ENCODE data around the gene OPTC.
"Not testable (repeated sequence)": the region's sequence is repeated elsewhere in the genome, so short reads cannot be mapped to it uniquely, and the experiment has no call there.

OPTC gene

DNA sequence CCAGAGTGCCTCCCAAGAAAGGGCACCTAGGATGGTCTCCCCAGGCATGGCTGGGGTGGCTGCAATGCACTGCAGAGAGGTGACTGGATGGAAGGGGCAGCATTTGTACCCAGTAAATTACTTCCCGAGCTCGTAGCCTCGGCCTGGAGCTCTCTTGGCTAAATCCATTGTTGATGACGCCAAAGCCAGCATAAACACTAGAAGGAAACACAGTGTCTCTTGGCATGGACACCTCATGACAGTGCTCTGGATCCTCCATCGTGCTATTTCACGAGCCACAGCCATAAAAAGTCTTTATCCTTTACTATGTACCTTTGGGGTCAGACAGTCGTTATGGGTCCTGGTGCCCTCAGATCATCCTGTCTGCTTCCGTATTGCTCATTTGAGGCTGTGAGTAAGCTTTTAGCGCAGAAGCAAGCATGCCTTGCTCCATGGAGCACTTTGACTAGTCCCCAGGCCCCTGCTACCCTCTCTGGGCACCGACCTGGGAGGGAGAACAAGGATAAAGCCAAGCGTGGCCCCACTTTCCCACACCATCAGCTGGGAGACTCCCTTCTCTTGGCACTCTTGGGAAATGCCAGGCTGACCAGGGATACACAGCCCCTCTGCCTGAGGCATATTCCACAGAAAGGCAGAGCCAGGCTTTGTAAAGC lies 28.7 kb upstream of the OPTC start:
- DNase-seq (ENCODE audit: low read depth in 2 of 2), result no peak

DNA sequence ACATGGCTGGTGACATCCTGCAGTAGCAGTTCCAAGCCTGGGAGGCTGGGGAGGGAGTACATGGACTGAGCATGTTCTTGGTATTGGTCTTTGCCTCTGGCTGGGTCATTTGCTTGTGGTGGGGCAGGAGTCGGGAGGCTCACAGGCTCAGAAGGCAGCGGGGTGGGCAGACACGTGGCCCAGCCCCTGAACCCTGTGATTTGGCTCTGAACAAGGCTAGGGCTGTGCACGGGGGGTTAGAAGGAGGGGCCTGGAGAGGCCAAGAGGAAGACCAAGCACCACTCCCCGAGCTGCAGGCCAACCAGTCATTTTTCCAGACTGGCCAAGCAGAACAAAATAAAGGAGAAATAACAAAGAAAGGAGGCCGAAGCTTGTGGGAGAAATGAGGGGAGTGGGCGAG lies 28.0 kb upstream of the OPTC start:
- DNase-seq (ENCODE audit: low read depth in 2 of 2), result no peak

DNA sequence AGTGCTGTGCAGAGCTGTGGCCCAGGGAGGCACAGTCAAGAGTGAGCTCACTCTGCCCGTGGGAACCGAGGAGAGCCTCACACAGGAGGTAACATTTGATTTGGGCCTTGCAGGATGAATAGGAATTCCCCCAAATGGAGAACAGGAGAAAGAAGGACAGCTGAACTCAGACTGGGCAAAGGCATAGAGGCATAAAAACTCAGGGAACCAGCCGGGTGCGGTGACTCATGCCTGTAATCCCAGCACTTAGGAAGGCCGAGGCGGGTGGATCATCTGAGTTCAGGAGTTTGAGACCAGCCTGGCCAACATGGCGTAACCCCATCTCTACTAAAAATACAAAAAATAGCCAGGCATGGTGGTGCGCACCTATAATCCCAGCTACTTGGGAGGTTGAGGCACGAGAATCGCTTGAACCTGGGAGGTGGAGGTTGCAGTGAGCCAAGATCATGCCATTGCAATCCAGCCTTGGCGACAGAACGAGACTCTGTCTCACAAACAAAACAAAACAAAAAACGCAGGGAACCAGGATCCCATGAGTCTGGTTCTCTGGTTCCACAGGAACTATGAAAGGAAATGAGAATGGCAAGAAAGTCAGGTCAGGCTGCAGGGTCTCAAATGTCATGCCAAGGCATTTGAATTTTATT lies 26.9 kb upstream of the OPTC start:
- not testable (repeated sequence) for DNase-seq (ENCODE audit: low read depth in 2 of 2)

DNA sequence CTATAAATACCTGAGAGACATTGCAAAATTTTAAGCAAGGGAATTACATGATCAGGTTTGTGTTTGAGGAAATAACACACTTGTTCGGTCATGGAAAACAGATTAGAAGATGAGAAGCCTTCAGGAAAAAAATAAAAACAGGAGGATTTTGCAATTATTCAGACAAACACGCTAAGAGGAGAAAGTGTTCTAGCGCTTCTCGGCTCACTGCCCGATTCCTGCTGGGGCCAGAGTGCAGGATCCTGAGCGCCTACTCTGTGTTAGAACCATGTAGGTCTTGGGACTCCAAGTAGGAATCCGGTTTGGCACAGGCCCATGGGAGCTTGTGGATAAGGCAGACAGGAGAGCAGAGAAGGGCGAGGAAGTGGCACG lies 26.4 kb upstream of the OPTC start:
- no peak for DNase-seq (ENCODE audit: low read depth in 2 of 2)

DNA sequence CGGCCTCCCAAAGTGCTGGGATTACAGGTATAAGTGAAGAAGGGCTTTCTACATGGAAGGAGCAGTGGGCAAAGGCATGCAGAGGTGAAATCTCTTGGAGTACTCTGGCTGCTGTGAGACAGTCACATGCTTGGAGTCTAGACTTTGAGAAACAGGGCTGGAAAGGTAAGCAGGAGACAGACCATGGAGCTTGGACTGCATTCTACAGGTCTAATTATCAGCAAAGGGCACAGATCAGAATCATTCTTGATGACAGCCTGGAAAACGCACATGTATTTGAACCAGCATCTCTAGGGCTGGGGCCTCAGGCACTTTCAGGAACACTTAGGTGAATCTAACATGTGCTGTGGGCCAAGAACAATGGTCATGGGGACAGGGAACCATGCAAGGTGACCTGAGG lies 25.6 kb upstream of the OPTC start:
- no peak for DNase-seq (ENCODE audit: low read depth in 2 of 2)

DNA sequence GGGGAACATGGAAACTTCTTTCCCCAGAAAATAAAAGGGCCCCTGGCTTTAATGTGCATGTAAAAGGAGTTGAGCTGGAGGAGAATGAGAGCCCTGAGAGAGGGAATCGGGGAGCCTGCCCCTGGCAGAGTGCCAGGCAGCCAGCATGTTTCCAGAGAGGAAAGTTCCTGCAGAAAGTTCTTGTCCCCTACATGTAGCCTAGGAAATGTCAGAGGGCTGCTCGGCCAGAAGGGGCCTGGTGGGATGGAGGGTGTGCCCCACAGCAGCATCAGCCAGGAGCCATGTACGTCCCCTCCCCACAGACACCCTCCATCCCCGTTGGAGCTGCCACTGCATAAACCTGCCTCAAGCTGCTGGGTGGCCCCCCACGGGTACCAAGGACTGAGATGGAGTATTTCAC lies 23.7 kb upstream of the OPTC start:
- DNase-seq (ENCODE audit: low read depth in 2 of 2), result no peak

DNA sequence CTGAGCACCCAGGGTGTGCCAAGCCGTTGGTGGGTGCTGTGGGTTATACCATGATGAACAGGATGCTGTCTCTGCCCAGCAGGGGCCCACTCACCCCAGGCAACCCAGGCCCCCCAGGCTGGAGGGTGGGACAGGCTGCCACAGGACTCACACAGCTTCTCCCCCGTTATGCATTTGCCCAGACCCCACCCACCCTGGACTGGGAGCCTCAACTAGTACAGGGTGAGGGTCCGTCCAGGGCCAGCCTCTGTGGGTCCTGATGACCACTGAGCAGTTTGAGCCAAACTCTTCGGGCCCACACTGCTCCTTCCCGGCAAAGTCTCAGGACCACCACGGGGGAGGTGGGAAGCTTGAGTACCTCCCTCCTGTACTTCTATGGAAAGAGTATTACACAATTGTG lies 22.1 kb upstream of the OPTC start:
- DNase-seq (ENCODE audit: low read depth in 2 of 2), result no peak

DNA sequence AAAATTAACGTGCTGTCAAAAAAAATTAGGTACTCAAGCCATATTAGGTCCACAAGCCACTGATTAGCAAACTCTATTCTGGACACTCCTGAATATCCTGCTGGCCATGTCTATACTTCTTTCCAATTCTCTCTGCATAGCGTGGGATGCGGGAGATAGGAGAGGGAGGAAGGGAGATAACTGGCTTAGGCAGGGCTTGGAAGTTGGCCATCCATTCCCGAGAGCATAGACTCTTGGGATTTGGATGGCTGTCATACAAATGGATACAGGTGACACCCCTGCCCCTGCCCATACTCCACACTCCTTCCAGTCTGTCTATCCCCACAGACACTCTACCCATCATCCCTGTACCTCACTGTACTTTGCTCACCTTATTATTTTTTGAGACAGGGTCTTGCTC lies 20.7 kb upstream of the OPTC start:
- no peak for DNase-seq (ENCODE audit: low read depth in 2 of 2)

DNA sequence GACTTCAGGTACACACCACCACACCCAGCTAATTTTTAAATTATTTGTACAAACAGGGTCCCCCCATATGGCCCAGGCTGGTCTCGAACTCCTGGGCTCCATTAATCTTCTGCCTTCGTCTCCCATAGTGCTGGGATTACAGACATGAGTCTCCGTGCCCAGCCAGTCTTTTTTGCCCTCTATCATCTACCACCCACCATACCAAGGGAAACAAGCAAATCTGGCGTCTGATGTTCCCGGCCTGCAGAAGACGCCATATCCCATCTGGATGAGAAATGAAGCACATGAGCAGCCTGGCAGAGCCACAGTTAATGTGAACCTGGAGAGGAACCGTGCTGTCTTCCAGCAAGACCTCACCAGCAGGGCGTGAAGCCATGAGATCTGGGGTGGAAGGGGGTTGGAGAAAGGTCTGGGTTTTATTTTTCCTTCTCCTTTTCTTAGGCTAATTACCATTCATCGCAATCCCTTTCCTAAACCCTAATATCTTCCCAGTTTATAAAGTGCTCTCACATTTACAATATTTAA lies 20.1 kb upstream of the OPTC start:
- DNase-seq (ENCODE audit: low read depth in 2 of 2), result no peak

DNA sequence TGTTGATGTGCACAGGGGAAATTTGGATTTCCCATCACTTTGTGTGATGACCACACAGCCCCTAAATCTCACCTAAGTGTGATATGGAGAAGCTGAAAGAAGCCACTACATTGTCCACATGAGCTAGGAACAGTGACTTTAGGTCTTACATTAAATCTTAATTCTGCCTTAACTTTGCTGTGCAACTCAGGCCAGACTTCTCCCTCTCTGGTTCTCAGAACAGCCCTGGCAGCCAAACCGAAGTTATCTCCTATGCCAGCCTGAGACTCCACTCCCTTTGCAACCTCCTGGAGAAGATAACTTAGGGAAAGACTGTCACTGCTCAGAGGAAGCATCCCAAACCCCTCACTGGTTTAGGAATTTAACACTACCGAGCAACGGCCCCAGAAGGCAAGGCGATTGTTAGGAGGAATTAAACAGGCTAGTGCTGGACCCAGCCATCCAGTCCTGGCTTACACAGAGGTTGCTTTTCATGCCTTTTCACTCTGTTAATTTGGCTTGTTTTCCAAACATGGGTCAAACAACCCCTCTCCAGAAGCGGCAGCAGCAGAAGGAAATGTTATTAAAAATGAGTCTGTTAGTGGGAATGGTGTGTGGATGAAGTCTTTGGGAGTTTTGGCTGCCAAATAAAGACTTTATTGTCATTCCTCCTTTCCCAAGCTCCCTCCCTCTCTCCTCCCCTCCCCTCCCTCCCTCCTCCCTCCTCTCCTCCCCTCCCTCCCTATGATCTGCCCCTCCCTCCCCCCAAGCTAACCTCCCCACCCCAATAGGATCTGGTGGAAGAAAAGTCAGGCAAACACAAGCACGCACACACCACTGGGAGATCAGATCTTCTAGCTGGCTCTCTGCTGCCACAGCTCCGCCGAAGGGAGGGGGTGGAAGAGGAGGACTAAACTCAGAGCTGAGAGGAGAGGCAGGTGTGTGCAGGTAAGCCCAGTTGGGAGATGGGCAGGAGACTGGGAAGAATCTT lies 18.7 kb upstream of the OPTC start, which contains the start of gene PRELP:
PRELP (plus strand) TSS at position 795 of the 970 bp plus-strand sequence. CDS start 7,379 bp downstream, outside the sequence.
- DNase-seq (ENCODE audit: low read depth in 2 of 2), result no peak

DNA sequence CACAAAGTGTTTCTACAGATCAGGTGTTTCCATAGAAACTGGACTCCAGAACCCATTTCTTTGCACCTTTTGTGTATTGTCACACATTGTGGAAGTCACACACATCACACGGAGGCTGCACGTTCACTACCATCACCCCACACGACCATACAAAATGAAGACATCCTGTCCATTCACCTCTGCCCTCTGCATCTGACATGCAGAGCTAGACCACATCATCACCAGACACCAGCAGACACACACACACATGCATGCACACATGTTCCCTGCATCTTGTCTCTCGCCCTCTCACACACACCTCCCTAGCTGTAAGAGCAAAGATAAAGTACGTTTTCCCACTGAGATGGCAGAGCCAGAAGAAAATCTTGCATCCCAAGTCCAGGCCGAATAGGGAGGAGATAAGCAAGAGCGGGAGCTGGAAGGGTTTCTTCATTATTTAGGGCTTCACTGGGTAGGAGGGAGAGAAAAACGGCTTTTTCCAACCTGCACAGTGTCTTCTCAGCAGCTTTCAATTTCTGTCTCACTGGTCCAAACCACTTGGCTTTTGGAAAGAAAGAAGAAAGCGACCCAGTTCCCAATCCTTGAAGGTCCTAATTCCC lies 17.6 kb upstream of the OPTC start:
- no peak for DNase-seq (ENCODE audit: low read depth in 2 of 2)

DNA sequence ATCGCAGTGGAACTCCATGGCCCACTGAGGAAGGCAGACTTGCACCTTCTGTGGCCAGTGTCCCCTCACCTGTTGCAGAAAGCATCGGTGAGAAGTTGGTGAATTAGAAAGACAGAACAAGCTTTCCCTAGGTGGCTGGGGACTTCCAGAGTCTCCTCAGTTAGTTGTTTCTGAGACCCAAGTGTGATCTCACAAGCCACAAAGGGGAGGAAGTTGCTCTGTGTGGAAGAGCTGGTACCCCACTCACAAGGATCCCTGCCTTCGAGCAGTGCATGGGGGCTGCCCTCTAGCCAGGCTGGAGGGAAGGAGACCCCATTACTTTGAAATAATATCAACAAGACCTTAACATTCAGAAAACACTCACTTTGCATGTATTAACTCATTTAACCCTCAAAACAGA lies 16.2 kb upstream of the OPTC start:
- DNase-seq (ENCODE audit: low read depth in 2 of 2), result no peak

DNA sequence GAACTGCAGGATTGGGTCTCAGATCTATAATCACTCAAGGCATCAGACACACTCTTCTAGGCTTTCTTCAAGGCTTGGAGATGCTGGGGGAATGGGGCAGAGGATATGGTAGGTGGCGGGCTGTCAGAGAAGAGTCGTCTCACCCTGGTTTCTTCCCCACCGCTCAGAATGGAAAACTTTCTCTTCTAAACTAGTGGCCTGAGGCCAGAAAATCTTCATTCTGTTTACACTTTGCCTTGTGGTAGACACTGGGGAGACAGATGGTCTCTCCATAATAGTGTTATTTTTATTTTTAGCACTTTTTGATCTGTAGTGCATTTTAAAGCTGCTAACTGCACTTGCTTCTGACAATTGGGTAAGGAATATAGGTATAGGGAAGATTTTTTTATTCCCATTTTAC lies 15.7 kb upstream of the OPTC start:
- no peak for DNase-seq (ENCODE audit: low read depth in 2 of 2)

DNA sequence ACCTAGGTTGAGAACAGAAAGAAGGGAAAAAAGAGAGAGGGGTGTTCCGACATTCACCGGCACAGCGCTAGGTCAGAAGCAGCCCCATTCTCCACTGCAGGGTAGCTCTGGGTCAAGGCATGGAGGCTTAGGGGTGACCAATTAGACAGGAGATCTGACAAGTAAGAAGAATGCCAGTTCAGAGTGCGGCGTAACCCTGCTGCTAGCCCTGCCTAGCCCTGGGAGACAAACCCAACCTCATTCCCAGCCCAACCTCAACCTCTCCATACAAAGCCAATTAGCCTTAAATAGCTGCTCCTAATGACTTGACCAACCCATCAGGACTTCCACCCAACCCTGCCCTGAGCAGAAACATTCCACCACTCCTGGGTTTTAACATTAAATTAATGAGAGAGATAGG lies 15.0 kb upstream of the OPTC start:
- no peak for DNase-seq (ENCODE audit: low read depth in 2 of 2)

DNA sequence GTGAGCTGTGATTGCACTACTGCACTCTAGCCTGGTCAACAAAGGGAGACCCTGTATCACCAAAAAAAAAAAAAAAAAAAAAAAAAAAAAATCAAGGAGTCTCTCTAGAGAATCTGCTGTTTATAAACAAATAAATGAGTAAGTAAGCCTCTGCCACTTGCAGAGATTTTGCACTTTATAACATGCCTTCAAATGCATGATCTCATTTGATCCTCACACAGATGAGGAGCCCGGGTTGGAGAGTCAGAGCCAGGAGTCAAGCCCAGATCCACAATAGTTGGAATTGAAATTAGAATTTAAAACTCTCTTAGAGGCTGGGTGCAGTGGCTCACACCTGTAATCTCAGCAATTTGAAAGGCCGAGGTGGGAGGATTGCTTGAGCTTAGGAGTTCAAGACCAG lies 14.3 kb upstream of the OPTC start:
- DNase-seq (ENCODE audit: low read depth in 2 of 2), result no peak

DNA sequence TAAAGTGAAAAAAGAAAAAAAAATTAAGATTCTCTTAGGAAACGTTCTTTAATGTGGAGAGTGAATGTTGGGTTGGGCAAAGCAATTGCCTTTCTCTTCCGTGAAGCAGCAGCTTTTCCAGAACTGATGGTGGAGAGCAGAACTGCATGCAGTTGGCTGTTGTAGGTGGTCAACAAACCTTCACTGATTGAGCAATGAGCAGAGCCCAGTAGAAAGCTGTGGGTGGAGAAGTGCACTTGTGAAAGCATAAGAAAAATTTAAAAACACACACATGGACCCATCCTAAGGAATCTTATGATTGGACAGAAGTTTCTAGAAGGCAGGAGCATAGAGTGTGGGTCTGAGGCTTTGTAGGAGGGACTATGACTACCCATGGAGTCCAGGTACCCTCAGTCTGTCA lies 13.9 kb upstream of the OPTC start:
- DNase-seq (ENCODE audit: low read depth in 2 of 2), result no peak

DNA sequence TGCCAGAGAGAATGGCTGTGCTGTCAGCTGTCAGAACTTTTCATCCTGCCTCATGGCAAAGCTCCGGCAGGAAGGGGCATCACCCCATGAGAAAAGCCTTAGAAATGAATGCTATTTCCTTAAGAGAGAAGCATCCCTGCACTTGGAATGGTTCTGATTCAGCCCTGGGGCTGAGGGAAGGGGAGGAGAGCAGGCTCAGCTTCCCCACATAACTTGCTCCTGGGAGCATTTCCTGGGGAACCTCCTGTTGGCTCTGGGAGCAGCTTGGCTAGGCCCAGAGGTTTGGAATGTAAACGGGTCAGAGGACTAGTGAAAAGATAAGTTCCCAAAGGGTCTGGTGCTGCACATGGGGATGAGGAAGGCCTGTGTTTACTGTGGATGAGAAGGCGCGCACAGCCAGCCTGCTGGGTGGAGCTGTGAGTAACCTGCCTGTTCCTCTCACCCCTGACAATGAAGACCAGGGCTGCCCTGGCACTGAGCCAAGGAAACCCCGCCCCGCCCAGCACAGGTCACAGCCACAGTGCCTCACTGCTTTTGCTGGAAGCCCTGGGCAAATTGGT lies 13.3 kb upstream of the OPTC start:
- peak; percentile 22 to 23 for DNase-seq (ENCODE audit: low read depth in 2 of 2)

DNA sequence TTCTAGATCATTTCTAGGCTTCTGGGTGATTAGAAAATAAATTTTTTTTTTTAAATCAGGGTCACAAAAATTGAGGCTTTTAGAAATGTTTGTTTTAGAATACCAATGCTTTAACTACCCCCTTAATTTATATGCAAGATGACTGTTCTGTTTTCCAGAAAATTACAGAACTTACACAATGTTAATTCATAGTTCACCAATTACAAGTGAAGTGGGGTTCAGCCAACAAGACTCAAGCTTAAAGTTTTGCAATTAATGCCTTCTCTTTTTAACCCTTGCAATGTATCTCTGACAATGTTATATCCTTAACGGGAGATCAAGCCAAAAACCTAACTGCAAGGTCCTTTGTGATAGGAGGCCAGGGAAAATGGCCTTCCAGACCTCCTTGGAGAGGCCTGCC lies 12.8 kb upstream of the OPTC start:
- no peak for DNase-seq (ENCODE audit: low read depth in 2 of 2)

DNA sequence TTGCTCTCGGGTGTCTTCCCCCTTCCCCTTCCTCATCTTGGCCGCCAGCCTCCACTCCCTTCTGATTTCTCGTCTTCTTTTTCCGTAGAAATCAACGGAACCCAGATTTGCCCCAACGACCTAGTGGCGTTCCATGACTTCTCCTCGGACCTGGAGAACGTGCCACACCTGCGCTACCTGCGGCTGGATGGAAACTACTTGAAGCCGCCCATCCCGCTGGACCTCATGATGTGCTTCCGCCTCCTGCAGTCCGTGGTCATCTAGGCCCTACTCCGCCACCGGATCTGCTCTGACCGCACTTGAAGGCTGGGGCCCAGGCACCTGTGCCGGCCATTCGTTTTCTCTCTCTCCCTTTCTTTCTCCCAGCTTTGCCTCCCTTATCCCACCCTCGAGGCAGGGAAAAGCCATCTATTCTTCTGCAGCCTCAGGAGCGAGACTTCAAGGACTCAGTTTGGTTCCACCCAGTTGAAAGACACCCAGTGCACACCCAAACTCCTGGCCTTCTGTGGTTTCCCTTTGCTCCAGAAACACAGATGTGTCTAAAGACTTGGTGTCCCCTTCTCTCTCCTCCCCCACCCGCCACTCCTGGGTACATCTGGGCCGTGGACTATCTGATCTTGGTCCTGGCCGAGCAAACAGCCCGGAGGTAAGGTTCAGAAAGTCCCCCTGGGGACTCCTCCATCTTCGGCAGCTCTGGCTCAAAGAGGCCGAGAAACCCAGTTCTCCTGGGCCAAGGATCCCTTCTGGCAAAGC lies 7.2 kb upstream of the OPTC start:
- no peak for DNase-seq (ENCODE audit: low read depth in 2 of 2)

DNA sequence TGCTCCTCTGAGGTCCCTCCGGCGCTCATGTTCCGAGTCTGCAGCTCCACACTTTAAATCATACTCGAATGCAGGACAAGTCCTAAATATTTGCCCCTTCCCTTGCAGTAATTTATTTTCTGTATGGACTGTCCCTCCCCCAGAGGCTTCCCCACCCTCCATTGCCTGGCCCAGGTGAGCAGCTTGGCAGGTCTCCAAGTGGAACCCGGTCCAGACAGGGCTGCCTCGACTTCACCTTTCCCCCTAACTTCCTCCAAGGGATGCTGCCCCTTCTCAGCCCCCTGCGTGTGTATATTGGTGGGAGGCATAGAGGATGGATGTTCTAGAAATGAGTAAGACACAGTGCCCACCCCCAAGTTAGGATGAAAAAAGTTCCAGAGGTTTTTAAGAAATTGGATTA lies 5.4 kb upstream of the OPTC start:
- no peak for DNase-seq (ENCODE audit: low read depth in 2 of 2)

DNA sequence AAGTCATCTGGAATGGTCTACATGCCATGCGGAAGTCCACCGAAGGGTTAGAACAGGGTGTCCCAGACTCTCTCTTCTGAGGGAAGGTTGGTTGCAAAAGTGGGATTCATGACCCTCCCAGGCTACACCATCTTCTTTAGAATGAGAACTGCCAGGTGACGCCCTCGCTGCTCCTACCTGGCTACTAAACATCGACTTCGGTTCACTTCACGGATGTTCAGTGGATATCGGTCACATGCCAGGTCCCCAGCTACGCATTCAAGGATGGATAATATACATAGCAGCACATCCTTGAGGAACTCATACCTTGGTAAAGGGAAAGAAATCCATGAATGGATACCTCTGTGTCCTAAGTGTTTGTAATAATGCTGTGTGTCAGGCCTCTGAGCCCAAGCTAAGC lies 3.3 kb upstream of the OPTC start:
- no peak for DNase-seq (ENCODE audit: low read depth in 2 of 2)

Measured in activated CD4-positive, alpha-beta T cell treated with anti-CD3 and anti-CD28 coated beads for 24 hours (primary cell).